Endothelial cell of umbilical vein (primary cell): Measurements from ENCODE around the gene RAP1GAP2. TPM values are rescaled to one million over a fixed set of nuclear protein-coding genes. Genes with fewer than 3 reads are reported as not detected.

Experiments
- BruUV-seq: library from RNA; stranded (reverse); fragments of 400-500 nt; replicated peaks from 2 replicates; lab custom pipeline; 2021; lab: Mats Ljungman, UMichigan
- CTCF ChIA-PET: fragments of 300-600, 350-600 bp; sonication (Branson Sonifier 250); formaldehyde crosslinking; loops from one replicate; lab custom pipeline; 2021; ENCODE audit warnings: antibody characterized with exemption, inconsistent platforms; lab: Charles Lee
- POLR2A ChIA-PET: fragments of 300-600, 350-600 bp; sonication (Branson Sonifier 250); formaldehyde crosslinking; loops from one replicate; lab custom pipeline; 2021; ENCODE audit warnings: antibody characterized with exemption, inconsistent platforms; lab: Charles Lee
- DNase-seq: peaks from one replicate; pipeline ENCODE4 v3.0.0-alpha.2; 2011; ENCODE audit warnings: low read depth, low spot score
- FAIRE-seq: peaks from 2 replicates; lab custom pipeline; 2011; peaks lifted over from hg19 to GRCh38; lab: Jason Lieb, UNC
- H2AFZ ChIP-seq: 2 replicates; pipeline ENCODE4 v1.6.0; 2012; ENCODE audit warnings: low read depth, low read length, control low read depth, inconsistent platforms
- H3K27ac ChIP-seq: 2 replicates; pipeline ENCODE4 v1.5.1; 2011; ENCODE audit warnings: low read depth, mild to moderate bottlenecking, control low read depth, low read length, moderate library complexity; ENCODE audit not compliant: insufficient read depth
- H3K27me3 ChIP-seq, 2 experiments: 2 replicates each; pipeline versions ENCODE4 v1.6.0 to v1.6.1; 2011; ENCODE audit warnings: low read length in 2 of 2, mixed read lengths in 1 of 2; ENCODE audit not compliant: control insufficient read depth in 2 of 2, insufficient read depth in 2 of 2
- H3K36me3 ChIP-seq, 2 experiments: 2 replicates in 1 of 2; 3 replicates in 1 of 2; pipeline ENCODE4 v1.5.1; 2011; ENCODE audit warnings: low read length in 2 of 2, mild to moderate bottlenecking in 1 of 2, moderate library complexity in 1 of 2; ENCODE audit not compliant: control insufficient read depth in 2 of 2, insufficient read depth in 2 of 2; ENCODE audit errors: extremely low read depth in 1 of 2
- H3K4me1 ChIP-seq: 3 replicates; pipeline ENCODE4 v1.5.1; 2011; ENCODE audit warnings: mild to moderate bottlenecking, low read length; ENCODE audit not compliant: control insufficient read depth, insufficient read depth; ENCODE audit errors: extremely low read depth
- H3K4me2 ChIP-seq: 2 replicates; pipeline ENCODE4 v1.6.1; 2011; ENCODE audit warnings: low read length, control low read depth, mixed read lengths; ENCODE audit not compliant: insufficient read depth
- H3K4me3 ChIP-seq, 3 experiments: fragments of 200-600 bp in 1 of 3; sonication (generic), shearing (Covaris generic) in 1 of 3; replicated peaks in 1 of 3; 2 replicates each; pipeline ENCODE4 v1.5.1; 2011 to 2016; ENCODE audit warnings: control low read depth in 3 of 3, low read length in 3 of 3, mild to moderate bottlenecking in 2 of 3, inconsistent platforms in 1 of 3, low read depth in 1 of 3, moderate library complexity in 1 of 3; ENCODE audit not compliant: insufficient read depth in 1 of 3
- H3K79me2 ChIP-seq: 2 replicates; pipeline ENCODE4 v1.6.0; 2012; ENCODE audit warnings: low read length, inconsistent platforms; ENCODE audit not compliant: control insufficient read depth, insufficient read depth
- H3K9ac ChIP-seq: replicated peaks from 2 replicates; pipeline ENCODE3; 2011; ENCODE audit warnings: low read length, control low read depth; ENCODE audit not compliant: insufficient read depth; ENCODE audit errors: extremely low read depth
- H3K9me1 ChIP-seq: replicated peaks from 3 replicates; pipeline ENCODE4 v1.6.0; 2011; ENCODE audit warnings: mild to moderate bottlenecking, low read length; ENCODE audit not compliant: control insufficient read depth, insufficient read depth; ENCODE audit errors: extremely low read depth
- H3K9me3 ChIP-seq: replicated peaks from 2 replicates; pipeline ENCODE4 v1.5.1; 2012; ENCODE audit warnings: low read length, inconsistent platforms; ENCODE audit not compliant: control insufficient read depth, insufficient read depth
- H4K20me1 ChIP-seq: replicated peaks from 2 replicates; pipeline ENCODE3; 2011; ENCODE audit warnings: mild to moderate bottlenecking, low read length; ENCODE audit not compliant: control insufficient read depth, insufficient read depth; ENCODE audit errors: extremely low read depth
- CTCF ChIP-seq, 2 donors: IDR thresholded peaks; 1 replicate in 1 of 2; 2 replicates in 1 of 2; pipeline ENCODE4 v1.5.1; 2011; ENCODE audit warnings: low read length in 2 of 2, mild to moderate bottlenecking in 2 of 2, moderate library complexity in 2 of 2, control low read depth in 1 of 2, inconsistent platforms in 1 of 2, low read depth in 1 of 2; ENCODE audit not compliant: insufficient read depth in 1 of 2; ENCODE audit errors: extremely low read depth in 1 of 2
- EZH2 ChIP-seq: IDR thresholded peaks from 2 replicates; pipeline ENCODE4 v1.6.1; 2012; ENCODE audit warnings: borderline replicate concordance, low read depth, mild to moderate bottlenecking, moderate library complexity, low read length, inconsistent platforms; ENCODE audit not compliant: severe bottlenecking
- FOS ChIP-seq: IDR thresholded peaks from 2 replicates; pipeline ENCODE4 v1.6.1; 2011; ENCODE audit warnings: mild to moderate bottlenecking, low read length, moderate library complexity, borderline replicate concordance; ENCODE audit not compliant: insufficient read depth
- GATA2 ChIP-seq: IDR thresholded peaks from 2 replicates; pipeline ENCODE4 v1.7.0; 2011; ENCODE audit warnings: low read depth, mild to moderate bottlenecking, moderate library complexity, mixed read lengths, low read length; ENCODE audit not compliant: insufficient read length, insufficient read depth
- JUN ChIP-seq: IDR thresholded peaks from 2 replicates; pipeline ENCODE4 v1.6.1; 2011; ENCODE audit warnings: borderline replicate concordance, low read depth; ENCODE audit not compliant: insufficient read length, insufficient read depth
- MAX ChIP-seq: IDR thresholded peaks from 2 replicates; pipeline ENCODE4 v1.6.1; 2011; ENCODE audit not compliant: insufficient read depth, insufficient read length
- MYC ChIP-seq: IDR thresholded peaks from one replicate; pipeline ENCODE4 v1.6.1; 2011; ENCODE audit warnings: mild to moderate bottlenecking, low read depth, low read length
- POLR2A ChIP-seq: IDR thresholded peaks from 2 replicates; pipeline ENCODE4 v1.6.1; 2012; ENCODE audit warnings: low read depth, mild to moderate bottlenecking, control low read depth, low read length
- POLR2AphosphoS5 ChIP-seq: IDR thresholded peaks from 2 replicates; pipeline ENCODE4 v1.6.1; 2012; ENCODE audit warnings: low read depth, mild to moderate bottlenecking, control low read depth, low read length, moderate library complexity; ENCODE audit not compliant: insufficient read depth
- dilution Hi-C: fragments of 300-500 bp; cut with MboI; formaldehyde crosslinking; loops from one replicate; pipeline ENCODE4 v1.15.0; 2019; ENCODE audit warnings: low sequenced_read_pairs; ENCODE audit not compliant: extremely low pct_ligation_motif_present
- intact Hi-C: fragments of 100-400 bp; cut with micrococcal nuclease; formaldehyde crosslinking; loops from one replicate; pipeline ENCODE4 v1.10.0; 2022
- polyA plus RNA-seq, 4 experiments: library from polyadenylated mRNA; depleted of rRNA in 3 of 4; stranded (reverse) in 3 of 4; unstranded in 1 of 4; fragments of >200 nt; gene quantifications; 2 replicates each; pipeline versions ENCODE4 v1.2.1 to v1.2.3, GENCODE V29; 2011 to 2012; ENCODE audit warnings: missing spikeins in 1 of 4
- total RNA-seq: library from RNA; stranded (reverse); gene quantifications from 2 replicates; pipeline ENCODE4 v1.2.3, GENCODE V29; 2021

RAP1GAP2 gene
- total and polyA plus RNA-seq, 2 donors (not counting 3 experiments of a cell fraction or from before 2014, with no cell fraction given): 1.4 to 3.6 TPM

- no peak overlapping the region for H2AFZ ChIP-seq
- no peaks in the 10 kb centered on the region for H3K27me3 ChIP-seq
- dilution Hi-C loops: no loop called here
- no peaks in the 10 kb centered on the region for H4K20me1 ChIP-seq
- H3K27ac ChIP-seq: no peak overlapping the region
- FAIRE-seq (no peak), DNase-seq (no peak)
- H3K9me1 ChIP-seq: no peaks in the 10 kb centered on the region
- intact Hi-C loops: no loop called here
- no peak overlapping the region for H3K9ac ChIP-seq
- no peak overlapping the region for H3K4me3 ChIP-seq
- no TSS peak for BruUV-seq
- ChIA-PET CTCF (no interaction called here), POLR2A (interaction anchor here (0.6 kb wide), 1 partner anchor 261 kb away, joined by 3 read pairs; no protein-coding TSS in a partner anchor)
- H3K79me2 ChIP-seq: no peaks in the 10 kb centered on the region
- no peak for TF ChIP-seq GATA2
- TF ChIP-seq POLR2AphosphoS5: no peak
- no peak for TF ChIP-seq JUN
- TF ChIP-seq POLR2A: no peak
- TF ChIP-seq CTCF (IDR thresholded peaks at IDR 0.05; ENCODE audit: extremely low read depth in 1 of 2, insufficient read depth in 1 of 2, low read depth in 1 of 2, low read length in 2 of 2): no peak
- TF ChIP-seq MAX: no peak
- no peak for TF ChIP-seq MYC
- no peak for TF ChIP-seq EZH2
- no peak for TF ChIP-seq FOS
- H3K36me3 ChIP-seq: no peaks in the 10 kb centered on the region
- no peaks in the 10 kb centered on the region for H3K4me1 ChIP-seq
- H3K4me2 ChIP-seq: no peak overlapping the region
- H3K9me3 ChIP-seq: no peaks in the 10 kb centered on the region
Observed at GRCh38 chr17:2881295-2881694, 85.1 kb downstream of the RAP1GAP2 start.
